Suppressor macrophage (primary cell): ENCODE measurements around the gene PPP1R13B.

Experiments
- DNase-seq, 4 experiments: peaks; one replicate each; pipeline ENCODE4 v3.0.0-alpha.2; 2020 to 2022

The PPP1R13B gene

DNA sequence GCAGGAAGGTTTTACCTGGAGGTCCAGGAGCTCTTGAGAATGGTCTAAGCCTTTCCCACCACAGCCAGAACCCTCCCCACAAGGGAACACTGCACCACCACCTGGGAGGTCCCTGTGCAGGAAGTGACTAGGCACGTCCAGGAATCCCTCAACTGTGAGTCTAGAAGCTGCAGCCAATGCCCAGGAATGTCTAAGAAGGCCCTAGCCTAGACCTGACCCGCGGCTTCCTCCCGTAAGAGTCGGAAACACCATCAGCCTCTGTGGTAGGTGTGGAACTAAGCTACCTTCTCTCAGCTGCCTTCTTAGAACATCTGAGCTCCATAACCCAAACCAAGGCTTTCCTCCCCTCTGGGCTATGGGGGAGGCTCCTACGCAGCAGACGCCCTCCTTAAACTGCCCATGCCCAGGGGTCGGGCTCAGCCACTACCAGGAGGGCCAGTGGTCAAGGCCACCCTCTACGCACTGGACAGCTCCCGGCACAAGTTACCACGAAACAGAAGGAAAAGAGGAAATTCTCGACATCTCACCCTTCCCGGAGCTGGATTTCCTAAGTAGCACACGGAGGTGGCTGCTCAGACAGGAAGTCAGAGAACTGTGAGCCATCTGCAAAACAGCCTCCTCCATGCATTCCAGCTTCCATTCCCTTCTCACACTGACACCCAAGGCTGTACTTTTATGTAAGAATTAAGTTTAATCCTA, 106.2 kb downstream of the PPP1R13B start:
- DNase-seq = peak; percentile 32 to 64 (median 52)

DNA sequence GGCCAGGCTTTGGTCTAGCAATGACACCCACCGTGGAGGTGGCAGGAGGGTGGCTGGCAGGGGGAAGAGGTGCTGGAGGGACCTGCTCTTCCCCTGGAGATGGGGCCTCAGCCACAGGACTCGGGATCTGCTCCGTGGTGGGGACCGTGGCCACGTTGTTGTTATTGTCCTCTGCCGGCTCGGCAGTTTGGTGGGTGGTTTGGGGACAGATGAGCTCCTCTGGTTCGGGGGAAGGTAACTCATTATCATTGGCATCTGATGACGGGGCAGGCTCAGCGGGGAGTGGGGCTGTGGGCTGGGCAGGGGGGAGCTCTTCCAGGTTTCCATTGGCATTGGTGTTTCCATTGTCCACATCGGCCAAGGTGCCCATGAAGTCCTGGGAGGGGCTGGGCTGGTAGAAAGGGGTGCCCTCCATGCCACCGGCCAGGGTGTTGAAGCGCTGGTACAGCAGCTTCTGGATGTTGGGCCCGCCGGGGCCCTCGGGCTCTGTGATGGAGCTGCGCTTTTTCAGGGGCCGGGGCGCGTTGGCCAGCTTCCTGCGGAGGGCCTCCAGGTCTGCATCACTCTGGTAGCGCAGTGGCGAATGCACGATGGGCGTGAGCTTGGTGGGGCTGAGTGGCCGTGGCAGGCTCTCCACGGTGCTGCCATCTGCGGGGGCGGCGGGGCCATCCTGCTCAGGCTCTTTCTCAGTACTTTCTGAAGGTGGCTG, 107.4 kb downstream of the PPP1R13B start:
- DNase-seq = no peak

DNA sequence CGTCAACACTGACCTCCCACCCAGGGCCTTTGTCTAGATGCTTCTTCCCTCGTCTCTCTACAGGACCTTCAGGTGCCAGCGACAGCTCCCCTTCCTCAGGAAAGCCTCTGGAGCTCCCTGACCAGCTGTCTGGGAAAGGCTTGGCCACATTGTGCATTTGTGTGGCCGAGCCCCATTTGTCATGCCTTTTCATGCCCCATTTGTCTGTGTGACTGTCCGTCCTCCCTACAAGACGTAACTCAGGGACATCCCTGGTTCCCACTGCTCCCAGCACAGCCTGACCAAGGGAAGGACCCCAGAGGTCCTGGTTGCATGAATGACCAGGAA, 107.9 kb downstream of the PPP1R13B start:
- no peak for DNase-seq

DNA sequence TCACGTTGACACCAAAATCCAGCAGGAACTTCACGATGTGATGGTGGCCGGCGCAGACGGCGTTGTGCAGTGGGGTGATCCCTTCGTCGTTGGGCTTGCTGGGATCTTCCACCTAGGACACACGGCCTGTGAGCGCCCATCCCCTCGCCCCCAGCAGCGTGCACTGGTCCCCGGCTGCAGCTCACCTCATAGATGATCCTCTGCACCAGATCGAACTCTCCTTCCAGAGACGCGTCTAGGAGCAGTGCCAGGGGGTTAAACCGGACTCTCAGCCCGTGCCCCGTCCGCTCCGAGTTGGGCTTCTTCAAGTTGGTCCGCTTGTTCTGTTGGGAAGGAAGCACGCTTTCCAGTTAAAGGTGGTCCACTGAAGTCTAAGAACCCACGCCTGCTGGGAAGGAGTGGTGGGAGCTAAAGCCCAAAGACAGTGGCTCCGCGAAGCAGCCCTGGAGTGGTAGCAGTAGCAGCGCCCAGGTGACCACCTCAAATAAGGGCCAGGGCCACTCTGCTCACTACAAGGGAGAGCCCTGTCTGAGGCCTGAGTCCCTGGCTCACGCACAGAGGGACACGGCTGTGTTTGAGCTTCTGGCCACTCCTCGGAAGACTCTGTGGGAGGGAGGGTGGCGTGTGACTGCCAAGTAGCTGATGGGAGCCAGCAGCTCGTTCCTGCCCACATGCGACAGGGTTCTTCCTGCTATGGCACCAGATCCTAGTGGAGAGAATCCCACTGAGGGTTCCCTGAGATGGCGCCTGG, 108.5 kb downstream of the PPP1R13B start:
- peak in 1 of 4 experiments; percentile 20 for DNase-seq

DNA sequence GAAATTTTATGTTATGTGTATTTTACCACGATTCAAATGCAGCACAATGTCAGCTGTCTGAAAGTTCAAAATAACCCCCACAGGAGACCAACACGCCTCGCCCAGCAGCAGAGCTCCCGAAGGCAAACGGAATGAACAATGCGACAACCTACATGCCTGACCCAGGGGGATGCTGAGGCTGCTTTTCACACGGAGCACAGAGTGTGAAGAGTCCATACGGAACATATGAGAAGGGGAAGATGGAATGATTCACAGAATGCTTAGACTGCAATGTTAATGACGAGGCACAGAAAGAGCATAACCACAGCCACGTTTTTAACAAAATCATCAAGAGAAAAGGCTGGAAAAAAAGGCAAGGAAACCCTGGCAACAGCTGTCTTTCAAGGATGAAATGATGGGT, 109.2 kb downstream of the PPP1R13B start:
- DNase-seq = no peak

DNA sequence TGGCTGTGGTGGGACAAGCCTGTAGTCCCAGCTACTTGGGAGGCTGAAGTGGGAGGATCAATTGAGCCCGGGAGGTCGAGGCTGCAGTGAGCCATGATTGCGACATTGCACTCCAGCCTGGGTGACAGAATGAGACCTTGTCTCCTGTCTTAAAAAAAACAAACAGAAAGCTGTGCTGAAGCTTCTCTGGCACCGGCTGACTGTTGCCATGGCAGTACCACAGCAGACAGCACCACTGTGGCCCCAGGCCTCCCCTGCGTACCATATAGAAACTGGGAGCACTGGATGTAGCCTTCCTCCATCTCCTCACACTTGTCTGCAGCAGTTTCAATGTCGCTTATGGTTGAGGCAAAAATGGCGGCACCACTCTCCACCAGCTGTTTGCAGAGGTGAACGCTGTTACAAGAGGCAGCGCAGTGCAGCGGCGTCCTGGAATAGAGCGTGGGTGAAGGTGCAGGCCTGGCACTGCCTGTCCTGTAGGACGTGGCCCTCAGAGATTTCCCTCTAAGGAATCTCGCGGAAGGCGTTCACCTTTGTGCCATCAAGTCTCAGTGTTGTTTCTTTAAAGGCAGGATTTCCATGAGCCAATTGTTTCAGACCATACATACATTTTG, 109.8 kb downstream of the PPP1R13B start:
- DNase-seq = no peak

DNA sequence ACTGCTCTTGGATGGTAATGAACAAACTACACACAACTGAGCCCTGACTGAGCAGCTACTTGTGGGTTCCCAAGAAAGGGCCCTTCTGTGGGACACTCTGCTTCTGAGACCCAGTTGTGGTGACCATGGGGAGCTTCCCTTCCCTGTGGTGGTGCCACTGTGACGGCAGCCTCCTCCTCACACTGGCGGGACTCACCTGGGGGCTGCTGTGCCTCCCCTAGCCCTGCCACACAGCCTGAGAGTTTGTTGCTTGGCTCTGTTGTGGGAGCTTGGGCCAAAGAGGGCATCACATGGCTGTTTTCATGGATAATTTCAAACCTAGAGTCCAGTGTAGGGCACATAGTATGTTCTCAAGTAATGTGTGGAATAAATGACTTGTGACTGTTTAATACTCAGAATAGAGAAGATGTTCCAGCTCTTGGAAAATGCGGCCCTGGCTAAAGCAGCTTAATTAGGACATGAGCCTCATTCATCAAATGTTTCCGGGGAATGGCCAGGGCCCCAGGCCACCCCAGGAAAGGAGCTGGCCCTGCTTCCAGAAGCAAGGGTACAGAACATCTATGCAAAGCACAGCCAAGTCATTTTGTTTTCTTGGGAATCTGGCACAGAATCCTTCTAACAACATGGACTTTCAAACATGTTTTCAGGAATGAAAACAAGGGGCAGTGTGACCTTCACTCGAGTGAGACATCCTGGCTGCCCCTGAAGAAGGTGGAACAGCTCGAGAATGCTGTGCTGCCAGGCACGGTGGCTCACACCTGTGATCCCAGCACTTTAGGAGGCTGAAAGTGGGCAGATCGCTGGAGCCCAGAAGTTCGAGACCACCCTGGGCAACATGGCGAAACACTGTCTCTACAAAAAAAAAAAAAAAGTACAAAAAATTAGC, 110.6 kb downstream of the PPP1R13B start:
- no peak for DNase-seq

DNA sequence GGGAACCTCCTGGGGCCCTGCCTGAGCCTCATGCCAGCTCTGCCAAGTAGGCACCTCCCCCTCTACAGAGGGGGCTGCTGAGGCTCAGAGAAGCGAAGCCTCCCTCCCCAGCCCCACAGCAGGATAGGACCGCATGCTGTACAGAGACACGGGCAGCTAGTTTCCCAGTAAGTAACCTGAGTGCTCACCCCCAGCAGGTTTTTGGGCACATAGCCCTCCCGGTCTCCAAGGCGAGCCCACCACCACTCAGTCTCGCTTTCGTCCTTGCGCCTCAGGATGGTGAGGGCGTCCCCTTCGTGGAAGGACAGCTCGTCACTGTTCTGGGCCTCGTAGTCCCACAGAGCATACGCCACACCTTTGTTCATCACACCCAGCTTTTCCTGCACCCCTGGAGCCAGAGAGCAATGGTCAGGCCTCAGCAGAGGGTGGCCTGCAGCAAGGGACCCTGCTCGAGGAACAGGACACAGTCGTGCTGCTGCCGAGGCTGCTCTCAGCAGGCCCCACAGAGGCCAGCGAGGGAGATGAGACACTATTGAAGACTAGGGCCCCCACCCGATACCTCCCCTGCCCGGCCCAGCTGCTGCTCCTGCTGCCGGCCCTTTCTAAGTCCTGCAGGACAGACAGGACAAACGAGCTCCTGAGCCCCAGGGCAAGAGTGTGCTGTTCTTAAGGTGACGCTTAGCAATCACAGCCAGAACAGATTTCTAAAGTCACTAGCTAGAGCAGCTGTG, 111.4 kb downstream of the PPP1R13B start:
- DNase-seq = no peak

DNA sequence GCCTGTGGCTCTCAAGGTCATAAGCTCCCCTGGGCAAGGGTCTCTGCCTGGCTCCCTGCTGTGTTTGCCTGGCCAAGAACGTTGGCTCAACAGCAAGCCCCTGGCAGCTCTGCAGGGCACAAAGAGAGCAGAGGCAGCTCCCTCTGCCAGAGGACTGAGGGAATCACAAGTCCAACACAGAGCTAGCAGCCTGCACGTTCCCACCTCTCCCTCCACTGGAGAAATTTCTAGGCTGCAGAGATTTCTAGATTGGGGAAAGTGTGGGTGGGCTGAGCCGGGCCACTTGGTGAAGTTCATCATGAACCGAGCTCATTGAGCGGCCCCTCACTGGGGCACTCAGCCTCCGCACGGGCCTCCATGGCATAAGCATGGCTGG, 111.9 kb downstream of the PPP1R13B start:
- DNase-seq = no peak

DNA sequence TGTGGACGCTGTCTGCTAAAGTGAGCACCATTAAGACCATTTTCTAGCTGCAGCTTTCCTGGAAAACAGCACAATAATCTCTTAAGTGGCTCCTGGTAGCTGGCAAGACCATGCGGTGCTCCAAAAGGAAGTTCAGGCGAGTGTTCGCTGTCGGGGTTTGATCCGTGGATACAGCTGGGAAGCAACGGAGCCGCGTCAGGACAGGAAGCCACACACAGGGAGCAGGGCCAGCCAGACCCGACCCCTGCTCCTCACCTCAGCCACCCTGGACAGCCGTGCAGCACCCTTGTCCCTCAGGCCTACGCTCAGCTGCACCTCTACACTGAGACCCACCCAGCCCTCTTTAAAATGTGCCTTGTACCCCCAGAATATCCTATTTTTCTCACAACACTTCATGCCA, 112.4 kb downstream of the PPP1R13B start:
- no peak for DNase-seq

DNA sequence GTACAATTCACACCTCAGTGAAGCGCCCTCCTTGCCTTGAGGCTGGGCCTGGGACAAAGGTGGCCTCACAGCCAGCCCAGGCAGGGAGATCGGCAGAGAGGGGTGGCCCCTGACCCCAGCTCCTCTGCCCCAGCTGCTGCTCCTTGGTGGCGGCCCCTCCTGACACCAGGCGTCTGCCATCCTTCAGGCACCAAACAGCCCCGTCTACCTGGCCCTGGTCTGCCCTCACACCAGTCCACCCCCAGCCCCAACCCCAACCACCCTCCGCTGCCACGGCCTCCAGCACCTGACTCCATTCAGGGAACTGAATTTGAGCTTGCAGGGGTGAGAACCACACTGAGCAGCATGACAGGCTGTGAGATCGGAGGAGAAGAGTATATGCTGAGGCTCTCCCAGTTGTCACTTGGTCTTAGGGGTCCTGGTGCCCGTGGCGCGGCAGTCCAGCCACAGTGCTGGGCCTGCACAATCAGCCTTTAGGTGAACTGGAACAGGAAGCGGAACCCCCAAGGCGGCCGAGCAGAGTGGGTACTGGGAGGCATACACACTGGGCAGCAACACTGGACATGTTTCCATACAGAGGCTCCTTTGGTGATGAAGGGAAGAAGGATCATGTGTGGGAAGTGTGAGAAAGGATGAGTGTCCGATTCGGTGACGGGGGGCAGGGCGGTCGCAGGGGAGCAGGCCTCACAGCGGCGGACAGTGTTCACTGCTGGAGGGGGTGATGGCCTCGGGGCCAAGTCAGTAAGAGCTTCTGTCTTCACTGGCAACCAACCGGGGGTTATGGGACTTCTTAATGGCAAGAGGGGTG, 113.1 kb downstream of the PPP1R13B start:
- no peak for DNase-seq

DNA sequence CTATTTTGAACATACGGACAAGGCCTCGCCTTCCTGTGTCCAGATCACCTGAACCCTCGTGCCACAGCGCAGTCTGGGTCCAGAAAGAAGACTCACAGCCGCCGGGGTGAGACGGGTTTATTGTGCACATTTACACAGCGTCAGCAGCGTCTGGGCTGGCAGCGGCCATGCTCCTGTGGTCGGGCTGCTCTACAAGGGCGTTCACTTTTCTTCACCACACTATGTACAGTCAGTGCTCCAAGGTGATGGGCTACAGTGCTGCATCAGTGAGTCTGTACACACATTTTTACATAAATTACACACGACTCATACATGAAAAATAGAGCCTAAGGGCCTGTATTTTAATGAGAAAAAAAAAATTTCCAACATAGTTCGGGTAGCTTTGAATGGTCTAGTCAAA, 113.7 kb downstream of the PPP1R13B start:
- DNase-seq = no peak

DNA sequence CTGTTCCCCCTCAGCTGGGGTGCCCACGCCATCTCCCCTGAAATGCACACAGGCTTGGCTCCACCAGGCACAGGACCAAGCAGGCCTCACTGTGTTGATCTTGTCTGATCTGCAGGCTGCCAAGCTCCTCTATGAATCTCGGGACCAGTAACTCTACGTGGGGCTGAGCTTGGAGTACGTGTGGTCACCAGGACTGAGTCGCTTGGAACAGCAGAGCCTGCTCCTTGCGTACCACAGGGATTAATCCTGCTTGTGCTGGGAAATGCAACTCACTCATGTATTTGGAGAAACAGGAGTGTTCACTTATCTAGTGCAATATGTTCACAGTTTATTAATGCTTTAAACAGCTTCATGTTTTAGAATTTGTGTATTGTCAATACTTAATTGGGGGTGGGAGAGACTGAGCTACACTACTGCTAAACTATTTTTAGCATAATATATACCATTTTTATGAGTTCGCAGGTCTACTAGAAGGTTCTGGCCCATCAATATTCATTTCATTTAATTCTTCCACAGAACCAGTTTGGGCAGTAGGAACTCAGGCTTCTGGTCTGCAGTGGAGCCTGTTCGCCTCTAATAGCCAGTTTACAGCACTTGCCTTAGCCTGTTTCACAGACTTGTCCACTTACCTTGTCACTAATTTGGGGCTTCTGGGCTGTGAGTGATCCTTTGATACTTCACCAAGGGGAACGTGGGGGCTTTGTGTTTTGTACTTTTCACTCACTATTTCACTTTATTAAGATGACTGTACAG, 114.3 kb downstream of the PPP1R13B start:
- no peak for DNase-seq

DNA sequence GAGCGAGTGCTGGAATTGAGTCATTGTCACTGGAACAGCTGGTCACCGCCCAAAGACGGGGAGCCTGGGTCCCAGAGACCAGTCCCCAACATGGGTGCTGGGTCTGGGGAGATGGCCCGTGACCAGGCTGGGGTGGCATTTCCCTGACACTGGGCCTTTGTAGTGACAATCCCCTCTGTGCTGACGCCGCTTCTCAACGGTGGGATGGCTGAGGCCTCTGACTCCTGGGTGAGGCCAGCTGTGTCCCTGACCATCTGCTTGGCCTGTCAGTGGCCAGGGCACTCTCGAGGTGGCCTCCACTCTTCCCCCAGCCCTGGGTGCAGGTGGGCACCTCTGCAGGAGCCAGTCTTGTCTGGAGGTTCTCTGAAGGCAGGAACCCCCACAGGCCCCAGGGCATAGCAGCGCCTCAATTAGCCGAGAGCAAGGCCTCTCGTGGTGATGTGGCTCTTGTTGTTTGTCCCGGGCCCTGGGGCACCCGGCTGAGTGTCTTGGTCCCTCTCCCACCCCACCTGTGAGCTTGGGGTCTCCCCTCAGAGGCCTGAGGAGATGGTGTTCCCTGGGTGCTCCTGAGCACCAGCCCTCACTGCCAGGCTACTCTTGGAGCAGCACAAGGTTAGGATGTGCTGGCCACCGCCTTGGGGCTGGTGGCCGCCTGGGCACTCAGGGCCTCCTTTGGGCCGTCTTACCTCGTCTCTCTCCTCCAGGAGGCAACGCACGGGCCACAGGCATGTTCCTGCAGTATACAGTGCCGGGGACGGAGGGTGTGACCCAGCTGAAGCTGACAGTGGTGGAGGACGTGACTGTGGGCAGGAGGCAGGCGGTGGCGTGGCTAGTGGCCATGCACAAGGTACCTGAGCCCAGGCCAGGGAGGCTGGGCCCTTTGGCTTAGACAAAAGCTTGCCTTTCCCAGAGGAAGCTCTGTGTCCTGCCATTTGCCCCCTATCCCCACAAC, 115.2 kb downstream of the PPP1R13B start:
- DNase-seq = no peak

DNA sequence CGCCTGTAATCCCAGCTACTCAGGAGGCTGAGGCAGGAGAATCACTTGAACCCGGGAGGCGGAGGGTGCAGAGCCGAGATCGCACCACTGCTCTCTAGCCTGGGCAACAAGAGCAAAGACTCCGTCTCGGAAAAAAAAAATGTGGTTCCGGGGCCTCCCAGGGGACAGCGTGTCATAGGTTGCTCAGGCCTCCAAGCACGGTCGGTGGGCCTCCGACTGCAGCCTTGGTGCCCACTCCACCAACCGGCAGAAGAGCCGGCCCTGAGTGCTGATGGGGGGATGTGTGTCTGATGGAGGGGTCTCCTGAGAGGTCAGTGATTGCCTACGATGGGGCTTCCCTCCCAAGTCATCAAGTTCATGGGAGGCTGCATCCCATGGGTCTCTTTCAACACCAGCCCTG, 115.9 kb downstream of the PPP1R13B start:
- no peak for DNase-seq

DNA sequence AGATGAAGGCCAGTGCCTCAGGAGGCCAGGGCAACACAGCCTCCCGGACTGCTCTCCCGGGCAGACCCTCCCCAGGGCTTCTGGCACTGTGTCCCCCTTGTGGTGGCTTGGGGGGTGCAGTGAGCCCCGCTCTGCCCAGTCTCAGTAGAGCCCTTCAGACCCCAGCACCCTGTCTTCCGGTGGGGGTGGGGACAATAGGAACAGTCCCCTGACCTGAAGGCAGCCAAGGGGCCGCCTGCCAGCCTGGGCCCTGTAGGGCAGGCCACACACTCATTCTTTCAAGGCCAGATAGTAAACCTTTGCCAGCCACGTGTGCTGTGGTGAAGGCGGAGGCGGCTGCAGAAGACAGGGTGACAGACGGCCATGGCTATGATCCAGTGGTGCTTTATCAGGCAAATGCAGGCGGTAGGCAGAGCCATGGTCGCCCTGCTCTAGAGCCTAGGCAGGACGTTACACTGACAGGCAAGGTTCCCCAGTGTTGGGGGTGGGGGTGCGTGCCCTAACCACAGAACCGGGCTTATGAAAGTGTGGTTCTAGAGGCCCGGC, 116.8 kb downstream of the PPP1R13B start:
- DNase-seq = no peak

DNA sequence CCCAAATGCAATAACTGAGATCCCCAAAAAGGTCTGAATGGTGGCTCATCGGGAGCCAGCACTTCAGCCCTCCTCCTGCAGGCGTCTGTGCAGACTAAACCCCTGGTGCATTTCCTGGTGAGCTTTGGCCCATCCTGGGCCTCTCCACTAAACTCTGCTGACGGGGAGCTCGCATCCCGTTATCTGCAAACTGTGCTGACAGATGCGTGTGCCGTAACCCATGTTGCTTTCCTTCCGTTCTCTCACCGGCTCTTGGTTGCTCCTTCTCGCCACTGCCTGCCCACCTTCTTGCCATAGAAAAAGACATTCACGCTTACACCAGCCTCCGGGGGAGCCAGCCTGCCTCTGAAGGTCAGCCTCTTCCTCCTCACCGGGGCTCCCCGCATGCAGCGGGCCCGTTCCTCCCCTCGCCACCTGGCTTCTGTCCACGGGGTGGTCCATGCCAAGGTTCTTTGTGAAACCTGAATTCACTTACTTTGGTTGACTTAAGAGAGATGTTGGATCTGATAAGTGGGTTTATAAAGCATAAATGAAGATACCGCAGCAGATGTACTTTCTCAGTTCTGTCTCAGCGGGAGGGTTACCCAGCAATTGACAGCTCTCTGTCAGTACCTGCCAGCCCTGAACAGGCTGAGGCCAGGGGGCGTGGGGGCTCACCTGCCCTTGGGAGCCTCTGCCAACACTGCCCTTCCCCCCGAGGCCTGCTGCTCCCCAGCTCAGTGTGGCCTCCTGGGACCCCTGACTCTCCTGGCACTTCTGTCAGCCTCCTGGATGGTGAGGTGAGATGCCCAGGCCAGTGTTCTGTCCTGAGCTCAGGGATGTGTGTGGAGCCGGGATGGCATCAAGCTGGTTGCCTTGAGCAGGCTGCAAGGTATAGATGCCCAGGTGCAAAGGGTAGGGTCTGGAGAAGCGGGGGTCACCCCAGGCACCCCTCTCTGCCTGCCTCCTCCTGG, 117.6 kb downstream of the PPP1R13B start:
- DNase-seq = no peak
